Osteocyte (in vitro differentiated cells): ENCODE data around the gene TMEM86A. TPM values are rescaled to one million over a fixed set of nuclear protein-coding genes. Genes with fewer than 3 reads are reported as not detected.
A peak's percentile ranks its signal among the peaks of the same experiment; 100 is the strongest.

ENCODE experiments used
- DNase-seq: peaks from one replicate; pipeline ENCODE4 v3.0.0; 2021; ENCODE audit warnings: mixed read lengths; ENCODE audit not compliant: unreplicated experiment; ENCODE audit errors: extremely low spot score
- H3K27ac Mint-ChIP-seq: one replicate; pipeline ENCODE4 v1.8.0; 2021; ENCODE audit warnings: mild to moderate bottlenecking, mixed read lengths; ENCODE audit not compliant: unreplicated experiment
- H3K27me3 Mint-ChIP-seq: one replicate; pipeline ENCODE4 v1.8.0; 2021; ENCODE audit warnings: mixed read lengths; ENCODE audit not compliant: unreplicated experiment
- H3K36me3 Mint-ChIP-seq: one replicate; pipeline ENCODE4 v1.8.0; 2021; ENCODE audit warnings: mixed read lengths; ENCODE audit not compliant: unreplicated experiment
- H3K4me1 Mint-ChIP-seq: one replicate; pipeline ENCODE4 v1.8.0; 2021; ENCODE audit warnings: mixed read lengths; ENCODE audit not compliant: unreplicated experiment
- H3K4me3 Mint-ChIP-seq: one replicate; pipeline ENCODE4 v1.8.0; 2021; ENCODE audit warnings: mild to moderate bottlenecking, moderate library complexity, mixed read lengths; ENCODE audit not compliant: unreplicated experiment
- H3K9me3 Mint-ChIP-seq: one replicate; pipeline ENCODE4 v1.8.0; 2021; ENCODE audit warnings: mixed read lengths; ENCODE audit not compliant: unreplicated experiment
- total RNA-seq: library from RNA; stranded (reverse); gene quantifications from 2 replicates; pipeline ENCODE4 v1.2.1, GENCODE V29; 2021
- TF ChIP-seq, protein P1 (sequence below): fragments of 200-600 bp; sonication (generic); IDR thresholded peaks from 2 replicates; pipeline ENCODE4 v1.5.0; 2021; ENCODE audit warnings: antibody characterized with exemption, mild to moderate bottlenecking, moderate library complexity

The TMEM86A gene
- total RNA-seq, 1 donor from 2014 or later = 7.6 TPM

DNA sequence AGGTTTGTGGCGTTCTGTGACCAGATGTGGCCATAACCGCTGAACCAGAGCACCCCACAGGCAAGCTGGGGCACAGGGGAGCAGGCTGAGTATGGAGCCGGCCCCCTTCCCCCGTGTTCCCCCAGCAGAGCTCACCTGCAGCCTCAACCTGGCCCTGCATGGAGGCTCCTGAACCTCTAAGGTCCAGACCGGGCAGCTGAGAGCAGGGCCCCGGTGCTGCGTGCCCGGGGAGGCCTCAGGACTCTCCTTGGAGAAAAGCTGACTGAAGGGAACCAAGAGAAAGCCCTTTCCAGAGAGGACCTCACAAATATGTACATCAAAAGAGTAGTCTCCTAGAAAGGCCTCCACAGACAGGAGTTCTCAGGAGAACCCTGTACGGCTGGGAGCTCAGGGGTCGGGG is 44.8 kb downstream of the TMEM86A start:
- no peaks in the 10 kb centered on the region for H3K27me3 Mint-ChIP-seq
- DNase-seq = no peak
- H3K4me3 Mint-ChIP-seq = no peak overlapping the region
- no peaks in the 10 kb centered on the region for H3K9me3 Mint-ChIP-seq
- TF ChIP-seq, protein P1, sequence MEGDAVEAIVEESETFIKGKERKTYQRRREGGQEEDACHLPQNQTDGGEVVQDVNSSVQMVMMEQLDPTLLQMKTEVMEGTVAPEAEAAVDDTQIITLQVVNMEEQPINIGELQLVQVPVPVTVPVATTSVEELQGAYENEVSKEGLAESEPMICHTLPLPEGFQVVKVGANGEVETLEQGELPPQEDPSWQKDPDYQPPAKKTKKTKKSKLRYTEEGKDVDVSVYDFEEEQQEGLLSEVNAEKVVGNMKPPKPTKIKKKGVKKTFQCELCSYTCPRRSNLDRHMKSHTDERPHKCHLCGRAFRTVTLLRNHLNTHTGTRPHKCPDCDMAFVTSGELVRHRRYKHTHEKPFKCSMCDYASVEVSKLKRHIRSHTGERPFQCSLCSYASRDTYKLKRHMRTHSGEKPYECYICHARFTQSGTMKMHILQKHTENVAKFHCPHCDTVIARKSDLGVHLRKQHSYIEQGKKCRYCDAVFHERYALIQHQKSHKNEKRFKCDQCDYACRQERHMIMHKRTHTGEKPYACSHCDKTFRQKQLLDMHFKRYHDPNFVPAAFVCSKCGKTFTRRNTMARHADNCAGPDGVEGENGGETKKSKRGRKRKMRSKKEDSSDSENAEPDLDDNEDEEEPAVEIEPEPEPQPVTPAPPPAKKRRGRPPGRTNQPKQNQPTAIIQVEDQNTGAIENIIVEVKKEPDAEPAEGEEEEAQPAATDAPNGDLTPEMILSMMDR = no peak
- no peaks in the 10 kb centered on the region for H3K4me1 Mint-ChIP-seq
- H3K27ac Mint-ChIP-seq = no peak overlapping the region
- H3K36me3 Mint-ChIP-seq = no peaks in the 10 kb centered on the region

DNA sequence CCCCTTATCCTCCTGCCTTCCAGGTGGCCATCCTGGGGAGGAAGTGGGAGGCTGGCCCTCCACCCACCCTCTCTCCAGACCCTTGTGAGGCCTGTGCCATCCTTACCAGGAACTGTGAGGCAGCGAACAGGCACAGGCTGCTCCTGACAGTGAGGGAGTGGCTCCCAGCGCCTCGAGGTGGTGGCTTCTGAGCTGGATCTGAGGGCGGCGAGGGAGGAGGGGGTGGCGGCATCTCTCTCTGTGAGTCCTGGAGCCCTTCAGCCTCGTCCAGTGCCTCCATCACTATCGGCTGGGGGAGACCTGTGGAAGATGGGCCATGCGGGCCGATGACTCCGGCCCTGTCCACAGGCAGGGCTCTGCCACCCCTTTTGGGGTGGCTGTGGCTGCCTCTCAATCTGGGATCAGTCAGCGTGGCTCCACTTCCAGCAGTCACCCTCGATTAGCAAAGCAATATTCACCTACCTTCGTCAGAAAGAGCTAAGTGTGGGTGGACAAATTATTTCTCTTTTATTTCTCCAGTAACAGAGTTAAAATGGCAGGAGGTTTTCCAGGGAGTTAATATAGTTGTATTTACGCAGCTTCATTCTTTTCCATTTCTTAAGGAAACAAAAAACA is 45.4 kb downstream of the TMEM86A start:
- DNase-seq = no peak
- H3K27ac Mint-ChIP-seq = no peak overlapping the region
- TF ChIP-seq, protein P1 = no peak
- H3K4me1 Mint-ChIP-seq = no peaks in the 10 kb centered on the region
- no peaks in the 10 kb centered on the region for H3K9me3 Mint-ChIP-seq
- no peak overlapping the region for H3K4me3 Mint-ChIP-seq
- H3K27me3 Mint-ChIP-seq = no peaks in the 10 kb centered on the region
- no peaks in the 10 kb centered on the region for H3K36me3 Mint-ChIP-seq

DNA sequence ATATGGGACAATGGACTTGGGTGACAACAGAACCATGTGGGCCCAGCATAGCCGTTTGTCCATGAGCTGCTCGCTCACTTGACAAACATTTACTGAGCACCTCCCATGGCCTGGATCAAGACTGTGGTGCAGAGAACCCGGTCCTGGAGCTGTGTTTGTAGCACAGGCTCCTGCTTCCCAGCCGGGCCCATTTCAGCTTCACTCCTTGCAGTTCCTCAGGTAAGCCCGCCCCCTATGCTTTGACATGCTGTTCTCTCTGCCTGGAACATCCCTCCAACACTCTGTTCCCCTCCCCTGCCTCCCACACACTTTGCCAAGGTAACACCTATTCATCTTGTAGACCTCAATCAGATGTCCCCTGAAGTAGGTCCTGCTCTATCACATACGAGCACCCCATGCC is 46.7 kb downstream of the TMEM86A start:
- TF ChIP-seq, protein P1 = no peak

DNA sequence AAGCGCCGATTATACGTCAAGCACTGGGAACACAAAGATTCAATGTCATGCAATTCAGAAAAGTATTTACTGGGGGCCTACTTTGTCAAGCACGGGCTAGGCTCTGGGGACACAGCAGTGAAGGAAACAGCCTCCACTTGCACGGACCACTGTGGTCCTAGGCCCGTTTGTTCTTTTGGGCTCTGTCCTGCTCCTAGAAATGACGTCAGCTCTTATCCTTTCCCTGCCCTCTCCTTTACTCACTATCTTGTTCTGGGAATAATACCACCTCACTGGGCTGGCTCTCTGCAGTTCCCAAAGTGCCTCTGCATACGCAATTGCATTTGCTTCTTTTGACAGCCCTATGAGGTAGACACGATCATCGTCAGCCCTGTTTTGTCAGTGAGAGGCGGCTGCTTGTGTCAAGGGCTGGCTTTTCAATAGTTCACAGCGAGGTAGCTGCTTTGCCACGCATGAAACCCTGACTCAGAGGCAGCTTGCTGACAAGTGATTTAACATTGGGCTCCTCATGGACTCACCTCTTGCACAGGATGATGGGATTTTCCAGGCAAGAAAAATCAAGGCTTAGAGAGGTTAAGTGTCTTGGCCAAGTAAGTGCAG is 50.3 kb downstream of the TMEM86A start:
- Mint-ChIP-seq H3K27ac (no peak overlapping the region), H3K4me3 (no peak overlapping the region), H3K36me3 (no peaks in the 10 kb centered on the region), H3K9me3 (no peaks in the 10 kb centered on the region), H3K4me1 (peaks cover 5% of the 10 kb centered on the region), H3K27me3 (peaks cover 2% of the 10 kb centered on the region)
- TF ChIP-seq, protein P1 = no peak
- no peak for DNase-seq

More for the DNA sequence above, 46.7 kb downstream of the TMEM86A start:
- Mint-ChIP-seq H3K4me1 (peaks cover 5% of the 10 kb centered on the region), H3K9me3 (no peaks in the 10 kb centered on the region), H3K27me3 (no peaks in the 10 kb centered on the region), H3K4me3 (no peak overlapping the region), H3K36me3 (no peaks in the 10 kb centered on the region), H3K27ac (no peak overlapping the region)
- DNase-seq = no peak

DNA sequence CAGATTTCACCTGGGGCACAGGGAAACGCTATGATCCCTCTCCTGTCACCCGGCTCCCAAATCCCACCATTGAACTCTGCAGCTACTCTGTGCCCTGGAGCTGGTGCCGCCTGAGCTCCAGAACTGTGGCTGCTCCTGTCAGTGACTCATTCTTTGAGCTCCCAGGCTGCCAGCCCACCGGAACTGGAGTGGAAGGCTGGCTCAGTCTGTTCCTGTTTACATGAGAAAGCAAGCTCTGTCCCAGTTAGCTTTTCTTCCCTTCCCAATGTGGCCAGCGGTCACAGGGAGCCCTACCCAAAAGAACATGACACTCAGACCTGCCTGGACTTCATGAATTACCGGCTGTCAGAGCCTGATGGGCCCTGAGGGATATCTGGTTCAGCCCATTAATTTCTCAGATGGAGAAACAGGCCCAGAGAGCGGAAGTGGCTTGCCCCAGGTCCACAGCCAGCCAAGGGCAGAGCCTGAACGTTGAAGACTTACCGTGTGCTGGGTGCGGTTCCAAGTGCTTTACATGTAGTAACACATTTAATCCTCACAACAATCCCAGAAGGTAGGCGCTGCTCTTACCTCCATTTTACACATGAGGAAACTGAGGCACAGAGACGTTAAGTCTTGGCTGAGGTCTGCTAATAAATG is 51.2 kb downstream of the TMEM86A start:
- H3K9me3 Mint-ChIP-seq = no peaks in the 10 kb centered on the region
- DNase-seq = no peak
- H3K27ac Mint-ChIP-seq = peak overlapping the region; percentile 85
- TF ChIP-seq, protein P1 = no peak
- H3K36me3 Mint-ChIP-seq = no peaks in the 10 kb centered on the region
- H3K4me1 Mint-ChIP-seq = peaks cover 5% of the 10 kb centered on the region
- peaks cover 2% of the 10 kb centered on the region for H3K27me3 Mint-ChIP-seq
- H3K4me3 Mint-ChIP-seq = no peak overlapping the region
